A673 (cell line): ENCODE results near the gene ERVK3-1.

Source experiments
- EZH2 ChIP-seq: fragments of 200-600 bp; sonication (generic); IDR thresholded peaks from 2 replicates; pipeline ENCODE4 v1.6.1; 2017; ENCODE audit warnings: borderline replicate concordance, low read depth, mild to moderate bottlenecking, mixed read lengths, antibody characterized with exemption, low read length; ENCODE audit not compliant: poor library complexity, severe bottlenecking
- TF ChIP-seq, protein P1 (sequence below): fragments of 300-800, 200-600 bp; sonication (generic); conservative IDR thresholded peaks from 2 replicates; pipeline ENCODE4 v1.5.1; 2017; ENCODE audit warnings: low read depth, mild to moderate bottlenecking, antibody characterized with exemption, low read length, moderate library complexity, mixed read lengths

DNA sequence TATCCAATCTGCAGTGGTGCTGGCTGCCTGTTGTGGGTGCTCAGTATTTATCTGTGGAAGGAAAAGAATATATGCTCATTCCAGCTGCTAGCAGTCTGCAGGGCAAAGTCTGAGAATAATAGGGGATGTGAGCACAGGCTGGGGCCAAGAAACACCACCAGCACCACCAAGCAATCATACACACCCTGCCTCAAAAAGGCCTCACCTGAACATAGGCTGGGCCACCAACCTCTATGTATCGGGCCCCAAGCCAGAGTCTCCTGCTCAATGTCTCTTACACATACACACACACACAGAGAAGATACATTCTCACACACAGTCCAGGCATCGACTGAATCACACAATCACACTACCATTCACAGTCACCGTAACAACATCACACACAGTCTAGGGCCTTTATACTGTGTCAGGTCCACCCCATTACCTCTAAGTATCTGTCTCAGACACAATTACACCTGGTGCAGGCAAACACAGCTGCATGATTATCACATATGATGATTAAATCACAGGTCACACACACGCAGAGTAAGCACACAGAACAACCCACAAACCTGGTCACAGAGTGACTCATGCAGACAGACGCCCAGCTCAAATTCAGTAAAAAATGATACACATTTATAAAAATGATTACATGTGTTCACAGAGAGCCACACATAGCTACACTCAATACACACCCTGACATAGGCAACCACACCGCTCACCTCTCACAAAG is 20.3 kb downstream of the ERVK3-1 start:
- TF ChIP-seq, protein P1, sequence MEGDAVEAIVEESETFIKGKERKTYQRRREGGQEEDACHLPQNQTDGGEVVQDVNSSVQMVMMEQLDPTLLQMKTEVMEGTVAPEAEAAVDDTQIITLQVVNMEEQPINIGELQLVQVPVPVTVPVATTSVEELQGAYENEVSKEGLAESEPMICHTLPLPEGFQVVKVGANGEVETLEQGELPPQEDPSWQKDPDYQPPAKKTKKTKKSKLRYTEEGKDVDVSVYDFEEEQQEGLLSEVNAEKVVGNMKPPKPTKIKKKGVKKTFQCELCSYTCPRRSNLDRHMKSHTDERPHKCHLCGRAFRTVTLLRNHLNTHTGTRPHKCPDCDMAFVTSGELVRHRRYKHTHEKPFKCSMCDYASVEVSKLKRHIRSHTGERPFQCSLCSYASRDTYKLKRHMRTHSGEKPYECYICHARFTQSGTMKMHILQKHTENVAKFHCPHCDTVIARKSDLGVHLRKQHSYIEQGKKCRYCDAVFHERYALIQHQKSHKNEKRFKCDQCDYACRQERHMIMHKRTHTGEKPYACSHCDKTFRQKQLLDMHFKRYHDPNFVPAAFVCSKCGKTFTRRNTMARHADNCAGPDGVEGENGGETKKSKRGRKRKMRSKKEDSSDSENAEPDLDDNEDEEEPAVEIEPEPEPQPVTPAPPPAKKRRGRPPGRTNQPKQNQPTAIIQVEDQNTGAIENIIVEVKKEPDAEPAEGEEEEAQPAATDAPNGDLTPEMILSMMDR = no peak
- TF ChIP-seq EZH2 = no peak
